Lower leg skin (tissue), 3 donors: Measurements from ENCODE around the gene ZBTB4.

Experiments used
- POLR2A ChIP-seq, 2 donors: fragments of 450-650 bp; IDR thresholded peaks; one replicate each; pipeline ENCODE4 v1.6.1; 2016 to 2017; ENCODE audit warnings: antibody characterized with exemption in 2 of 2, mild to moderate bottlenecking in 1 of 2, moderate library complexity in 1 of 2
- TF ChIP-seq, protein P1 (sequence below), 3 donors: fragments of 450-650 bp; IDR thresholded peaks; one replicate each; pipeline ENCODE4 v1.5.1; 2016; ENCODE audit warnings: antibody characterized with exemption in 3 of 3, mild to moderate bottlenecking in 3 of 3, moderate library complexity in 2 of 3

DNA sequence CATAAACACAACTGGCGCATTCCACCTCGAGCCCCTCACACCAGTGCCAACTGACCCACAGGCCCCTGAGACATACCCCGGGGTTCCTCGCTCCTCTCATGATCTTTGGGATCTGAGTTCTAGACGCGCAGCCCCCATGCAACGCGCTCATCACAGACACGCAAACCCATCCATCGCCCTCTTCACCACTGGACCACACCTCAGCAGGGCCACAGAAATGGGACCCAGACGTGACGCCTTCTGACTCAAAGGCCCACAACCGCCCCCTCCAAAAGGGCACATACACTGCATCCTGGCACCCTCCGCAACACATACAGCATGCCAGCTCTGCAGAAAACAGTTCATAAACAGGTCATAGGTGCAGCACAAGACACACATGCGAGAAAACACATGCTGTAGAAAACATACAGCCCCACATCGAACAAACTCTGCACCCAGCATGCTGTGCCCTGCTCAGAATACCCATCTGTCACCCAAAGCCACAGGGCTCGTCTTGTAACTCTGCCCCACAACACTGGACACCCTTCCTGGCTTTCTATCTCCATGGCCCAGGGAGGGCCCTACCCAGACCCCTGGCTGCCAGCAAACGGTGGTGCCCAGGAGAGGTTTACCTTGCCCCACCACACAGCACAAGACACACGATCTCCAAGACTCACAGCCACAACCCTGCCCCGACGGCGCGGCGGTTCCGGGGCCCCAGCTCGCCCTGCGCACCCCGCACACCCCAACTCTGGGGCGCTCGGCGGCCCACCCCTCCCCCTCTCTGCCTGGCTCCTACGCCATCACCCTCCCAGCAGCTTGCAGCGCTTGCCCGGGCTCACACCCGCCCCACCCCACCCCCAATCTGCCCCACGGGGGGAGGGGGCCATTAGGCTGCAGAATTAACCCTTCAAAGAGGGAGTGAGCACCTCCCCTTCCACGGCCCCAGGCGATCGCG is 887 bp downstream of the ZBTB4 start:
- TF ChIP-seq, protein P1, sequence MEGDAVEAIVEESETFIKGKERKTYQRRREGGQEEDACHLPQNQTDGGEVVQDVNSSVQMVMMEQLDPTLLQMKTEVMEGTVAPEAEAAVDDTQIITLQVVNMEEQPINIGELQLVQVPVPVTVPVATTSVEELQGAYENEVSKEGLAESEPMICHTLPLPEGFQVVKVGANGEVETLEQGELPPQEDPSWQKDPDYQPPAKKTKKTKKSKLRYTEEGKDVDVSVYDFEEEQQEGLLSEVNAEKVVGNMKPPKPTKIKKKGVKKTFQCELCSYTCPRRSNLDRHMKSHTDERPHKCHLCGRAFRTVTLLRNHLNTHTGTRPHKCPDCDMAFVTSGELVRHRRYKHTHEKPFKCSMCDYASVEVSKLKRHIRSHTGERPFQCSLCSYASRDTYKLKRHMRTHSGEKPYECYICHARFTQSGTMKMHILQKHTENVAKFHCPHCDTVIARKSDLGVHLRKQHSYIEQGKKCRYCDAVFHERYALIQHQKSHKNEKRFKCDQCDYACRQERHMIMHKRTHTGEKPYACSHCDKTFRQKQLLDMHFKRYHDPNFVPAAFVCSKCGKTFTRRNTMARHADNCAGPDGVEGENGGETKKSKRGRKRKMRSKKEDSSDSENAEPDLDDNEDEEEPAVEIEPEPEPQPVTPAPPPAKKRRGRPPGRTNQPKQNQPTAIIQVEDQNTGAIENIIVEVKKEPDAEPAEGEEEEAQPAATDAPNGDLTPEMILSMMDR (IDR thresholded peaks at IDR 0.05): no peak
- no peak for TF ChIP-seq POLR2A (IDR thresholded peaks at IDR 0.05)
